ENCODE results near the gene ITGB6.
"Not testable (repeated sequence)": the region's sequence is repeated elsewhere in the genome, so short reads cannot be mapped to it uniquely, and the experiment has no call there.

The ITGB6 gene

GRCh38 chr2:160220545-160221009, 20.5 kb upstream of the ITGB6 start:
- no peak for DNase-seq

- no peak for DNase-seq
Observed at GRCh38 chr2:160220026-160220425, 20.0 kb upstream of the ITGB6 start.

GRCh38 chr2:160214461-160215445, 14.7 kb upstream of the ITGB6 start:
- no peak for DNase-seq

GRCh38 chr2:160213511-160213910, 13.4 kb upstream of the ITGB6 start:
- no peak for DNase-seq

GRCh38 chr2:160210599-160211138, 10.6 kb upstream of the ITGB6 start:
- DNase-seq, result peak; percentile 47

- DNase-seq, result no peak
Observed at GRCh38 chr2:160209516-160209856, 9.4 kb upstream of the ITGB6 start.

- DNase-seq, result no peak
Observed at GRCh38 chr2:160208655-160209515, 8.8 kb upstream of the ITGB6 start.

- no peak for DNase-seq
Observed at GRCh38 chr2:160207804-160208654, 8.0 kb upstream of the ITGB6 start.

GRCh38 chr2:160207271-160207670, 7.2 kb upstream of the ITGB6 start:
- no peak for DNase-seq

- no peak for DNase-seq
Observed at GRCh38 chr2:160206436-160206835, 6.4 kb upstream of the ITGB6 start.

GRCh38 chr2:160205505-160205904, 5.4 kb upstream of the ITGB6 start:
- DNase-seq, result peak; percentile 4

GRCh38 chr2:160203422-160203821, 3.4 kb upstream of the ITGB6 start:
- DNase-seq, result no peak

- DNase-seq, result no peak
Observed at GRCh38 chr2:160203007-160203406, 2.9 kb upstream of the ITGB6 start.

GRCh38 chr2:160201849-160202539, 1.9 kb upstream of the ITGB6 start:
- no peak for DNase-seq

GRCh38 chr2:160200921-160201320, 849 bp upstream of the ITGB6 start:
- no peak for DNase-seq

- no peak for DNase-seq
Observed at GRCh38 chr2:160199053-160199452, 1.0 kb downstream of the ITGB6 start.

- DNase-seq, result no peak
Observed at GRCh38 chr2:160197587-160197986, 2.5 kb downstream of the ITGB6 start.

- no peak for DNase-seq
Observed at GRCh38 chr2:160194946-160195345, 5.1 kb downstream of the ITGB6 start.

GRCh38 chr2:160194351-160194750, 5.7 kb downstream of the ITGB6 start:
- DNase-seq, result no peak

- DNase-seq, result peak; percentile 45
Observed at GRCh38 chr2:160181146-160181836, 18.8 kb downstream of the ITGB6 start.

- not testable (repeated sequence) for DNase-seq
Observed at GRCh38 chr2:160180690-160181089, 19.4 kb downstream of the ITGB6 start.
